ENCODE data around the gene POLR3E. TPM values are rescaled to one million over a fixed set of nuclear protein-coding genes. Genes with fewer than 3 reads are reported as not detected.

The POLR3E gene
- total RNA-seq, 1 experiment from 2014 or later = 103 TPM

DNA sequence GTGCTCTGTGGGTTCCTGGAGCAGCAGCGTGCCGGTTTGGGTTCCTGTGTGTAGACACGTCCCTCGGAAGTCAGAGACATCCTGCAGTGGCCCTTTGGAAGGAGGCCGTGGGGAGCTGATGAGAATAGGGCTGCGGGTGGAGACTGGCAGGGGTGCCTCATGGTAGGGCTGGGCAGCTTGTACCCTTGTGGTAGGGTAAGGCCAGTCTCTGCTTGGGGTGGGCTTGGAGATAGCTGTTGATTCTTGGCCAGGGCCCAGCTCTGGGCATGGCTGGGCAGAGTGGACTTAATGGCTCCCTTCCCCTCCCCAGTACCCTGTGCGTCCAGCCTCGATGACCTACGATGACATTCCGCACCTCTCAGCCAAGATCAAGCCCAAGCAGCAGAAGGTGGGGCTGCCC, 10.6 kb downstream of the POLR3E start:
- Mint-ChIP-seq H3K27ac (no peak overlapping the region), H3K4me3 (no peak overlapping the region), H3K9me3 (no peaks in the 10 kb centered on the region; a peak in 1 of 5 replicates), H3K36me3 (ENCODE audit: insufficient read depth in 1 of 3, low read depth in 3 of 3) (peaks cover 21 to 81% (median 67%) of the 10 kb centered on the region in 3 experiments), H3K27me3 (ENCODE audit: low read depth) (no peaks in the 10 kb centered on the region), H3K4me1 (peaks cover 0 to 1% of the 10 kb centered on the region in 2 experiments; a peak in 2 of 4 replicates)
- Histone ChIP-seq H3K27ac (ENCODE audit: insufficient read length, low read depth, low read length) (no peak overlapping the region), H3K4ac (ENCODE audit: low read depth, low read length) (no peak overlapping the region), H2BK120ac (ENCODE audit: low read depth, low read length, poor library complexity, severe bottlenecking) (no peak overlapping the region), H3K14ac (ENCODE audit: insufficient read depth, low read length) (no peak overlapping the region), H3K9me3 (ENCODE audit: control insufficient read depth, low read depth, low read length) (no peaks in the 10 kb centered on the region), H2BK5ac (ENCODE audit: insufficient read length, low read length) (no peak overlapping the region), H3K79me2 (ENCODE audit: insufficient read depth, low read length) (peaks cover 2% of the 10 kb centered on the region; the same call in 1 of the 2 replicates), H4K8ac (replicated peaks; ENCODE audit: insufficient read length, low read depth, low read length) (no peak overlapping the region), H4K91ac (ENCODE audit: insufficient read length, low read depth, low read length) (no peak overlapping the region), H2BK20ac (ENCODE audit: low read depth, low read length, poor library complexity, severe bottlenecking) (no peak overlapping the region), H3K9ac (ENCODE audit: extremely low read depth, insufficient read length, low read length) (no peak overlapping the region), H3K18ac (ENCODE audit: insufficient read length, low read depth, low read length) (no peak overlapping the region), H3T11ph (ENCODE audit: low read length) (no peak overlapping the region), H2BK15ac (ENCODE audit: low read depth, low read length) (no peak overlapping the region), H3K4me1 (ENCODE audit: insufficient read depth, low read length) (no peaks in the 10 kb centered on the region), H2BK12ac (ENCODE audit: insufficient read length, low read depth, low read length) (no peak overlapping the region), H4K5ac (ENCODE audit: insufficient read length, low read depth, low read length) (no peak overlapping the region), H3K4me2 (ENCODE audit: insufficient read depth, insufficient read length, low read length) (no peak overlapping the region), H3K79me1 (ENCODE audit: insufficient read depth, low read depth, low read length, poor library complexity, severe bottlenecking) (no peaks in the 10 kb centered on the region), H2AK5ac (ENCODE audit: insufficient read length, low read length) (no peak overlapping the region), H3K56ac (ENCODE audit: insufficient read length, low read depth, low read length) (no peak overlapping the region), H2AFZ (ENCODE audit: low read length) (no peak overlapping the region), H3K23ac (ENCODE audit: insufficient read length, low read depth, low read length) (no peak overlapping the region), H4K20me1 (ENCODE audit: control insufficient read depth, insufficient read depth, insufficient read length) (peaks cover 3% of the 10 kb centered on the region), H3K27me3 (ENCODE audit: insufficient read depth, low read length) (no peaks in the 10 kb centered on the region), H3K23me2 (ENCODE audit: insufficient read length, low read depth, low read length, poor library complexity, severe bottlenecking) (no peaks in the 10 kb centered on the region)
- no peak for TF ChIP-seq CTCF (conservative IDR thresholded peaks at IDR 0.05)
- no peak for DNase-seq
- no CpG with 5 or more reads among the region's 10 CpGs for WGBS (ENCODE audit: extremely low coverage, insufficient read length, low lambda C conversion rate)
